Measurements from ENCODE around the gene CBLB.

GRCh38 chr3:105853801-105854432 lies 14.9 kb downstream of the CBLB start:
- TF ChIP-seq CTCF (tag by site-specific recombination; IDR thresholded peaks at IDR 0.05) (no peak), ZNF169 (tag by site-specific recombination; IDR thresholded peaks at IDR 0.05) (no peak), SALL2 (tag by site-specific recombination; IDR thresholded peaks at IDR 0.05; ENCODE audit: borderline replicate concordance) (no peak), TCF7L2 (IDR thresholded peaks at IDR 0.05; ENCODE audit: borderline replicate concordance, low read depth, low read length) (no peak), ZNF621 (tag by site-specific recombination; IDR thresholded peaks at IDR 0.05) (no peak), ZBTB1 (tag by site-specific recombination; IDR thresholded peaks at IDR 0.05) (no peak), ZNF791 (tag by site-specific recombination; IDR thresholded peaks at IDR 0.05) (no peak), MZF1 (tag by site-specific recombination; IDR thresholded peaks at IDR 0.05; ENCODE audit: borderline replicate concordance) (no peak), ZFP41 (tag by site-specific recombination; IDR thresholded peaks at IDR 0.05; ENCODE audit: borderline replicate concordance) (no peak), ZNF660 (tag by site-specific recombination; IDR thresholded peaks at IDR 0.05) (no peak)

Data from HEK293 (cell line).